KMS-11 (cell line): ENCODE measurements around the gene SH3D21.

Source experiments
- H2AFZ ChIP-seq: fragments of 200-600 bp; sonication (generic); 2 replicates; pipeline ENCODE4 v1.6.1; 2016; ENCODE audit warnings: antibody characterized with exemption, mixed run types, low read depth
- H3K27ac ChIP-seq: fragments of 200-600 bp; sonication (generic); 2 replicates; pipeline ENCODE4 v1.6.1; 2016; ENCODE audit warnings: mild to moderate bottlenecking, mixed run types
- H3K27me3 ChIP-seq: fragments of 200-600 bp; sonication (generic); 2 replicates; pipeline ENCODE4 v1.6.1; 2017; ENCODE audit warnings: mild to moderate bottlenecking, low read depth, mixed run types, moderate library complexity; ENCODE audit not compliant: insufficient read depth
- H3K36me3 ChIP-seq: fragments of 200-600 bp; sonication (generic); 2 replicates; pipeline ENCODE4 v1.6.1; 2017; ENCODE audit warnings: mild to moderate bottlenecking, mixed run types; ENCODE audit not compliant: insufficient read depth
- H3K4me1 ChIP-seq: fragments of 200-600 bp; sonication (generic); 2 replicates; pipeline ENCODE4 v1.6.1; 2016; ENCODE audit warnings: mild to moderate bottlenecking, low read depth, mixed run types; ENCODE audit not compliant: poor library complexity, severe bottlenecking
- H3K4me2 ChIP-seq: fragments of 200-600 bp; sonication (generic); 2 replicates; pipeline ENCODE4 v1.7.0; 2016; ENCODE audit warnings: mild to moderate bottlenecking, mixed run types
- H3K4me3 ChIP-seq: fragments of 200-600 bp; sonication (generic); IDR thresholded peaks from 2 replicates; pipeline ENCODE4 v1.6.1; 2017; ENCODE audit warnings: low read depth, low read length, mixed read lengths; ENCODE audit not compliant: insufficient read depth
- H3K79me2 ChIP-seq: fragments of 200-600 bp; sonication (generic); 2 replicates; pipeline ENCODE4 v1.6.1; 2016; ENCODE audit warnings: low read depth, mixed run types; ENCODE audit not compliant: insufficient read depth
- H3K9ac ChIP-seq: fragments of 200-600 bp; sonication (generic); 2 replicates; pipeline ENCODE4 v1.6.1; 2016; ENCODE audit warnings: mild to moderate bottlenecking, mixed run types
- H4K20me1 ChIP-seq: fragments of 200-600 bp; sonication (generic); 2 replicates; pipeline ENCODE4 v1.6.1; 2016; ENCODE audit warnings: mild to moderate bottlenecking, mixed run types; ENCODE audit not compliant: insufficient read depth
- TF ChIP-seq, protein P1 (sequence below): fragments of 200-600 bp; sonication (generic); conservative IDR thresholded peaks from 2 replicates; pipeline ENCODE4 v1.6.1; 2017; ENCODE audit warnings: low read depth, mild to moderate bottlenecking, antibody characterized with exemption, low read length, moderate library complexity, mixed read lengths

SH3D21 gene

DNA sequence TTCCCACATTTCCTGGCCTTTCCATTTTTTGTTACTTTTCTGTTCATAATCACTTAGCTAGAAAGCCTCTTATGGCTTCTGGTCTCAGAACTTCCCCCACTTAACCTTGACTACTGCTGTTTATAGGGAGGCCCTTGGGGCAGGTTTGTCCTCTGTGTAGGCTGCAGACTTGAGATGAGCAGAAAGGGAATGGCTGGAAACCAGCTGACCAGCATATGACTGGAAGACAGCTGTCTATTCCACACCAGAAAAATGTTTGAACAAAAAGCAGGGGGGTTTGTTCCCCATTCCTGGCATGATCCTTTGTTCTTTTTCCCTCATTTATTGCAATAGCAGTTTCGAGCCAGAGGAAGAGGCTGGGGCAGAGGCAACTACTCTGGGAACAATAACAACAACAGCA, 4.9 kb upstream of the SH3D21 start:
- no peaks in the 10 kb centered on the region for H4K20me1 ChIP-seq
- H3K27ac ChIP-seq, result no peak overlapping the region
- H2AFZ ChIP-seq, result no peak overlapping the region
- H3K9ac ChIP-seq, result no peak overlapping the region
- no peak overlapping the region for H3K4me2 ChIP-seq
- TF ChIP-seq, protein P1, sequence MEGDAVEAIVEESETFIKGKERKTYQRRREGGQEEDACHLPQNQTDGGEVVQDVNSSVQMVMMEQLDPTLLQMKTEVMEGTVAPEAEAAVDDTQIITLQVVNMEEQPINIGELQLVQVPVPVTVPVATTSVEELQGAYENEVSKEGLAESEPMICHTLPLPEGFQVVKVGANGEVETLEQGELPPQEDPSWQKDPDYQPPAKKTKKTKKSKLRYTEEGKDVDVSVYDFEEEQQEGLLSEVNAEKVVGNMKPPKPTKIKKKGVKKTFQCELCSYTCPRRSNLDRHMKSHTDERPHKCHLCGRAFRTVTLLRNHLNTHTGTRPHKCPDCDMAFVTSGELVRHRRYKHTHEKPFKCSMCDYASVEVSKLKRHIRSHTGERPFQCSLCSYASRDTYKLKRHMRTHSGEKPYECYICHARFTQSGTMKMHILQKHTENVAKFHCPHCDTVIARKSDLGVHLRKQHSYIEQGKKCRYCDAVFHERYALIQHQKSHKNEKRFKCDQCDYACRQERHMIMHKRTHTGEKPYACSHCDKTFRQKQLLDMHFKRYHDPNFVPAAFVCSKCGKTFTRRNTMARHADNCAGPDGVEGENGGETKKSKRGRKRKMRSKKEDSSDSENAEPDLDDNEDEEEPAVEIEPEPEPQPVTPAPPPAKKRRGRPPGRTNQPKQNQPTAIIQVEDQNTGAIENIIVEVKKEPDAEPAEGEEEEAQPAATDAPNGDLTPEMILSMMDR, result no peak
- H3K4me1 ChIP-seq, result peaks cover 20% of the 10 kb centered on the region
- H3K36me3 ChIP-seq, result 0 out of 2 replicates have a peak, but pooled peaks cover 3% of the 10 kb centered on the region
- no peak overlapping the region for H3K4me3 ChIP-seq
- H3K27me3 ChIP-seq, result no peaks in the 10 kb centered on the region
- H3K79me2 ChIP-seq, result no peaks in the 10 kb centered on the region

DNA sequence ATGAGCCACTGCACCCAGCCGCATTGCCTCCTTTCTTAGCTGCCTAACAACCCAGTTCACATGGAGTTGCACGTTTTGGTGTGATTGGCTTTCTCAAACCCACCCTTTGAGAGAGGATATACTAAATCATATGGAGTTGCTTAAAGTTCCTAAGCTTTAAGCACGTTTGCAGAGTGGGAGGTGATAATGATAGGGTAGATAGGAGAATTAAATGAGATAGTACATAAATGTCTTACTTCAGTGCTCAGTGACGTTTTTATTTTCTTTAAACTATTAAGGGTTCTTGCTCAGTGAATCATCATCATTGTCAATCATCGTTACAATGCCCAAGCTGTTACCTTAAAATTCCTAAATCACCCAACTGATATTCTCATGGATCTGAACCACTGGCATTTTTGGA, 2.9 kb upstream of the SH3D21 start:
- Histone ChIP-seq H3K4me1 (peaks cover 25% of the 10 kb centered on the region), H3K4me3 (no peak overlapping the region), H3K36me3 (0 out of 2 replicates have a peak, but pooled peaks cover 3% of the 10 kb centered on the region), H3K27ac (no peak overlapping the region), H4K20me1 (no peaks in the 10 kb centered on the region), H3K4me2 (no peak overlapping the region), H3K27me3 (no peaks in the 10 kb centered on the region), H2AFZ (no peak overlapping the region), H3K79me2 (no peaks in the 10 kb centered on the region), H3K9ac (no peak overlapping the region)
- TF ChIP-seq, protein P1, result no peak

DNA sequence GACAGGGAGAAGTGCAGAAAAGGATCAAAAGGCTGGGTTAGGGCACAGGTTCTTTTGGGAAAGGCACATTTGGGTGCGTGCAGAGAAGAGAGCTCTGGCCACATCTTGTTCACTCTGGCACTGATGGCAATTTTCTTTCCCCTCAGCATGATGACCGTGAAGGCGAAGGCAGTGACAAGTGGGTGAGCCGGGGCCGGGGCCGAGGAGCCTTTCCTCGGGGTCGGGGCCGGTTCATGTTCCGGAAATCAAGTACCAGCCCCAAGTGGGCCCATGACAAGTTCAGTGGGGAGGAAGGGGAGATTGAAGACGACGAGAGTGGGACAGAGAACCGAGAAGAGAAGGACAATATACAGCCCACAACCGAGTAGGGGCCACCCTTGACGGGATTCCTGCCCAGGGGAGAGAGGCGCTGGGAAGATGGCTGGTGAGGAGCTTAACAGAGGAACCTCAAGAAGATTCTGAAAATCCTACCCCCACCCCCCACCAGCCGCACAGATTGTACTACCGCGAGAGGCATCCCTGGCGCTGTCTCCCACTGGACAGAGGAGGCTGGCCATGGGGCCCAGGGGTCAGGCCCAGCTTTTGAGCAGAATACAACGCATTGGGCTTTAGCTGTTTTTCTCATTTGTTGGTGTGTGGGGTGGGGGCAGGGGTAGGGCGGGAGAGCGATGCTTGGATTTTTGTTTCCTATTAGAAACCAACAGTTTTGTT, 2.4 kb upstream of the SH3D21 start:
- H4K20me1 ChIP-seq, result no peaks in the 10 kb centered on the region

DNA sequence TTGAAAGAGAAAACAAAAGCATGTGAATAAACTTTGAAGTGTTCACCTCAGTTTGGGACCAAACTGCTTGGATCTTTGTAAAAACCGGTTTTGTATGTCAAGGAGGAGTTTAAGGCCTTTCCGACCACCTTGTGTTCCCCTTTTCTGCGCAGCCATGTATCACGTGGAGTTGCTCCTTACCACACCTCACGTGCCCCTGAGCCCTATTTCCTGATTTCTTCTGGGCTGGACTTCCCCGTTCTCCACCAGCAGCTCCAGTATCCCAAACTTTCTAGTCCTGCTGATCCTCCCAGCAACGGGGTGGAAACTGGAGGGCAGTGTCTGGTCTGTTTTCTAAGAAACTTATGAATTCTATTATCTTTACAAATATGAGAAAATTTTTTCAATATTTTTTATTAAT, 1.6 kb upstream of the SH3D21 start:
- Histone ChIP-seq H2AFZ (no peak overlapping the region), H3K4me2 (no peak overlapping the region), H3K27ac (no peak overlapping the region), H4K20me1 (no peaks in the 10 kb centered on the region), H3K4me1 (peaks cover 21% of the 10 kb centered on the region), H3K79me2 (no peaks in the 10 kb centered on the region), H3K9ac (no peak overlapping the region), H3K4me3 (no peak overlapping the region), H3K27me3 (no peaks in the 10 kb centered on the region), H3K36me3 (0 out of 2 replicates have a peak, but pooled peaks cover 3% of the 10 kb centered on the region)
- TF ChIP-seq, protein P1, result no peak

More for the DNA sequence above, 2.4 kb upstream of the SH3D21 start:
- no peak overlapping the region for H3K4me2 ChIP-seq
- no peak overlapping the region for H3K4me3 ChIP-seq
- no peak overlapping the region for H3K27ac ChIP-seq
- no peak overlapping the region for H3K9ac ChIP-seq
- H3K27me3 ChIP-seq, result no peaks in the 10 kb centered on the region
- H3K79me2 ChIP-seq, result no peaks in the 10 kb centered on the region
- H3K4me1 ChIP-seq, result peaks cover 25% of the 10 kb centered on the region
- H3K36me3 ChIP-seq, result 0 out of 2 replicates have a peak, but pooled peaks cover 3% of the 10 kb centered on the region
- TF ChIP-seq, protein P1, result no peak
- no peak overlapping the region for H2AFZ ChIP-seq
